CD4-positive, alpha-beta memory T cell (primary cell): Measurements from ENCODE around the gene COBL. TPM values are rescaled to one million over a fixed set of nuclear protein-coding genes. Genes with fewer than 3 reads are reported as not detected.

Source experiments
- CTCF ChIA-PET: fragments of 350-600 bp; sonication (Branson Sonifier 250); formaldehyde crosslinking; loops from one replicate; lab custom pipeline; 2021; ENCODE audit warnings: inconsistent platforms; ENCODE audit not compliant: partially characterized antibody; lab: Charles Lee
- POLR2A ChIA-PET: fragments of 350-600 bp; sonication (Branson Sonifier 250); formaldehyde crosslinking; loops from one replicate; lab custom pipeline; 2021; ENCODE audit not compliant: partially characterized antibody; lab: Charles Lee
- DNase-seq, 5 donors: peaks; one replicate each; pipeline versions ENCODE4 v3.0.0 to v3.0.0-alpha.2; 2020 to 2022; ENCODE audit warnings: mixed read lengths in 1 of 5
- H3K27ac ChIP-seq: one replicate; pipeline ENCODE4 v1.7.0; 2013; ENCODE audit warnings: low read depth, low read length
- H3K27me3 ChIP-seq: 2 replicates; pipeline ENCODE4 v1.7.0; 2013; ENCODE audit warnings: mild to moderate bottlenecking, low read length, moderate library complexity; ENCODE audit not compliant: insufficient read depth
- H3K36me3 ChIP-seq: 2 replicates; pipeline ENCODE4 v1.7.0; 2013; ENCODE audit warnings: mild to moderate bottlenecking, low read length, moderate library complexity; ENCODE audit not compliant: insufficient read depth
- H3K4me1 ChIP-seq: 2 replicates; pipeline ENCODE4 v1.7.0; 2013; ENCODE audit warnings: mild to moderate bottlenecking, low read length, moderate library complexity; ENCODE audit not compliant: insufficient read depth
- H3K4me3 ChIP-seq, 2 donors: one replicate each; pipeline ENCODE4 v1.7.0; 2013; ENCODE audit warnings: low read length in 2 of 2, mild to moderate bottlenecking in 1 of 2
- H3K9me3 ChIP-seq, 2 donors: one replicate each; pipeline ENCODE4 v1.7.0; 2013; ENCODE audit warnings: low read length in 2 of 2, control low read depth in 1 of 2; ENCODE audit not compliant: control insufficient read depth in 1 of 2
- H3K27ac Mint-ChIP-seq, 7 donors: one replicate each; pipeline ENCODE4 v1.8.0; 2020 to 2021; ENCODE audit warnings: mixed read lengths in 7 of 7, mild to moderate bottlenecking in 6 of 7, inconsistent platforms in 3 of 7, moderate library complexity in 3 of 7
- H3K27me3 Mint-ChIP-seq, 2 donors: one replicate each; pipeline ENCODE4 v1.8.0; 2020 to 2021; ENCODE audit warnings: mixed read lengths in 2 of 2
- H3K36me3 Mint-ChIP-seq, 2 donors: one replicate each; pipeline ENCODE4 v1.8.0; 2020 to 2021; ENCODE audit warnings: mixed read lengths in 2 of 2, inconsistent platforms in 1 of 2, mild to moderate bottlenecking in 1 of 2
- H3K4me1 Mint-ChIP-seq, 4 donors: one replicate each; pipeline ENCODE4 v1.8.0; 2020 to 2021; ENCODE audit warnings: mixed read lengths in 4 of 4, mild to moderate bottlenecking in 1 of 4
- H3K4me3 Mint-ChIP-seq, 8 donors: one replicate each; pipeline ENCODE4 v1.8.0; 2020 to 2021; ENCODE audit warnings: mixed read lengths in 8 of 8, mild to moderate bottlenecking in 7 of 8, moderate library complexity in 6 of 8, inconsistent platforms in 3 of 8
- H3K9me3 Mint-ChIP-seq, 8 donors: one replicate each; pipeline ENCODE4 v1.8.0; 2020 to 2021; ENCODE audit warnings: mixed read lengths in 8 of 8, mild to moderate bottlenecking in 5 of 8, inconsistent platforms in 3 of 8, moderate library complexity in 1 of 8
- intact Hi-C: fragments of 100-400 bp; cut with micrococcal nuclease; formaldehyde crosslinking; loops from one replicate; pipeline ENCODE4 v1.15.1; 2023
- polyA plus RNA-seq, 2 donors: library from polyadenylated mRNA; unstranded; fragments of 300-500 nt; fragmentation: Illumina TruSeq; gene quantifications; one replicate each; pipeline ENCODE4 v1.2.3, GENCODE V29; 2021
- total RNA-seq, 2 experiments: library from RNA; stranded (reverse); gene quantifications; one replicate each; pipeline ENCODE4 v1.2.3, GENCODE V29; 2021

COBL gene
- total and polyA plus RNA-seq, 4 experiments from 2014 or later = not detected

DNA sequence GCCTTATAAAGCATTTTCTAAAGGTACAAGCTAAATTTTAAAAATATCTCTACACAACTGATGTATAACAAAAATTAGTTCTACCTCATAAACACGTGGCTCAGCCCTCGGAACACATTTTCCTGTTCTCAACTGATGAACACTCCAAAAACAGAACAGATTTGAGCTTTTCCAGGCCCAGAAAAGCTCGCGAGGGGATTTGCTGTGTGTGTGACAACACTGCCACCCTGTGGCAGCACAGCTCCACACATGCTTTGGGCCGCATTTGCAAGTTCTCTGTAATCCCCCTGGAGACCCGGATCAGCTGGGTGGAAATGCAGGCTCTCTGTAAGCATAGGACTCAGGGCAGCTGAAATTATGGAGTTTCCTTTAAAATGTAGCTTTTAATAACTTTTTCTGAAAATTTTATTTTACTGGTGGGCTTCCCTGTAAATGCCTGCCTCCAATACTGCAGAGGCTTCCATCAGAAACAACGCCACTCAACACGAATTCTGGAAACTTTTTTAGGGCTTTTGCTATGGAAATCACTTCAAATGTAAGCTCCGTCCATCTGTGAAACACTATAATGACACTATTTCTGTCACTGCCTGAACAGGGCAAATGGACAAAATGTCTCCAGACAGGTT is 155.5 kb downstream of the COBL start:
- DNase-seq = peak; percentile 47 to 53 (median 49)
- Histone ChIP-seq H3K36me3 (no peaks in the 10 kb centered on the region), H3K4me3 (no peak overlapping the region), H3K27me3 (no peaks in the 10 kb centered on the region), H3K9me3 (no peaks in the 10 kb centered on the region), H3K4me1 (peaks cover 6% of the 10 kb centered on the region), H3K27ac (no peak overlapping the region)
- Mint-ChIP-seq H3K27ac (no peak overlapping the region), H3K4me1 (peaks cover 0 to 8% (median 1%) of the 10 kb centered on the region in 4 donors), H3K9me3 (peaks cover 0 to 2% (median 0%) of the 10 kb centered on the region in 8 donors), H3K27me3 (peaks cover 14 to 21% of the 10 kb centered on the region in 2 donors), H3K4me3 (no peak overlapping the region), H3K36me3 (no peaks in the 10 kb centered on the region)
- ChIA-PET POLR2A (interaction anchor here (0.5 to 0.7 kb wide), 2 partner anchors 430 to 775 kb away, joined by 3 read pairs; no protein-coding TSS in a partner anchor), CTCF (interaction anchor here (0.7 to 5.6 kb wide), 56 partner anchors 9 to 1183 kb away, joined by 3 to 89 read pairs (median 4); partner anchors contain the start of gene ZPBP)
- intact Hi-C loops = loop anchor here (1.0 to 5.0 kb wide), 6 partner anchors 379 to 1069 kb away; partner anchors contain the start of genes FIGNL1 and GRB10

DNA sequence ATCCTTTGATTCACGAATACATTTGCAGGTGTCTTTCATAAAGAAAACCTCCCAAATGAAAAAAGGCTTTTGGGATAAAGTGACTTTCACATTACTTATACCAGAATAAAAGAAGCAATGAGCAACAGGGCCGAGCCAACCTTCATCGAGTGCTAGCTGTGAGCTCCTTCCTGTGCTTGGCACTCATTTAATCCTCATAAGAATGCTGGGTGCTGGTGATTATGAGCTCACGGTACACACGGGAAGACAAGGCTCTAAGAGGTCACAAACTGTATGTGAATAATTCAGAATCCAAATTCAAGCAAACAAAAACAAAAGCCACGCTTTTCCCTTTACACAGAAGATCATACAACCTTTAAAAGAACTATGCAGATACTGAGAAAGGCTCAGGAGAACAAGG is 156.2 kb downstream of the COBL start:
- H3K4me1 Mint-ChIP-seq = peaks cover 0 to 8% (median 1%) of the 10 kb centered on the region in 4 donors
- intact Hi-C loops = loop anchor here (2.0 to 5.0 kb wide), 4 partner anchors 378 to 743 kb away; partner anchors contain the start of genes FIGNL1 and GRB10
- Histone ChIP-seq H3K9me3 (no peaks in the 10 kb centered on the region), H3K4me1 (peaks cover 6% of the 10 kb centered on the region), H3K36me3 (no peaks in the 10 kb centered on the region), H3K27me3 (no peaks in the 10 kb centered on the region), H3K27ac (no peak overlapping the region), H3K4me3 (no peak overlapping the region)
- peaks cover 16 to 19% of the 10 kb centered on the region in 2 donors for H3K27me3 Mint-ChIP-seq
- DNase-seq = no peak
- peaks cover 0 to 2% (median 0%) of the 10 kb centered on the region in 8 donors for H3K9me3 Mint-ChIP-seq
- CTCF ChIA-PET = interaction anchor here (0.7 to 5.6 kb wide), 46 partner anchors 8 to 1183 kb away, joined by 3 to 89 read pairs (median 4); partner anchors contain the start of gene ZPBP
- H3K4me3 Mint-ChIP-seq = no peak overlapping the region
- POLR2A ChIA-PET = interaction anchor here (0.5 kb wide), 1 partner anchor 429 kb away, joined by 3 read pairs; no protein-coding TSS in a partner anchor
- no peak overlapping the region for H3K27ac Mint-ChIP-seq
- no peaks in the 10 kb centered on the region for H3K36me3 Mint-ChIP-seq

DNA sequence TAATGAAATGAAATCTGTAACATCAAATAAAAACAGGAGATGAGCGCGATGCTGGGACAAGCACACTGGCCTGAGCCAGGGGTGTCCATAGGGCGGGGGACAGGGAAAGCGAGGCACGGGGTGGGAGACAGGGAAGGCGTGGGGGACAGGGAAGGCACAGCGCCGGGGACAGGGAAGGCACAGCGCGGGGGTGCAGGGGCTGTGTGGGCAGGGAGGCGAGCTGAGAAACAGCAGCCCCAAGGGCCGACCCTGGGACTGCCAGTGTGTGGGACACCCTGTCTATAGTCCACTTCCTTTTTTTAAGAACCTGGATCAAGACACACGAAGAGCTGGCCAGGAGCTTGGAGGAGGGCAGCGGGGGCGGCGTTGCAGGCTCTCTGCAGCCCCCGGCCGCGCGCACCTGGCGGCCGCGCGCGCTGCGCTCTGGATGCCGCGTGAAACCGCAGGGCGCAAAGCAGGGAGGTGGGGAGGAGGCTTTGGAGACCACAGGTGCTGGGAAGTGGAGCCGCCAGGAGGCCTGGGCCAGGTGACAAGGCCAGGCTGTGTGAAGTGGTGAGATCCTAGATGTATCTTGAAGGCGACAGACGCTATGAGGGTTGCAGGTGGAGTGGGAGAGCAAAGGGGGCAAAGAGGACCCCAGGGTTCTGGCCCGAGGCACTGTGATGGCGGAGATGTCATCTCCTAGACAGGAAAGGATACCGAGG is 157.7 kb downstream of the COBL start:
- no peaks in the 10 kb centered on the region for H3K27me3 ChIP-seq
- DNase-seq = no peak
- Mint-ChIP-seq H3K4me3 (no peak overlapping the region), H3K9me3 (no peaks in the 10 kb centered on the region), H3K4me1 (peaks cover 0 to 8% (median 1%) of the 10 kb centered on the region in 4 donors), H3K27me3 (peaks cover 9 to 14% of the 10 kb centered on the region in 2 donors), H3K27ac (no peak overlapping the region), H3K36me3 (no peaks in the 10 kb centered on the region)
- H3K4me3 ChIP-seq = no peak overlapping the region
- H3K9me3 ChIP-seq = no peaks in the 10 kb centered on the region
- H3K27ac ChIP-seq = no peak overlapping the region
- CTCF ChIA-PET = interaction anchor here (0.6 to 2.7 kb wide), 5 partner anchors 11 to 1066 kb away, joined by 3 to 16 read pairs (median 3); partner anchors contain the start of gene ZPBP
- POLR2A ChIA-PET = no interaction called here
- intact Hi-C loops = no loop called here
- H3K4me1 ChIP-seq = peaks cover 6% of the 10 kb centered on the region
- no peaks in the 10 kb centered on the region for H3K36me3 ChIP-seq

DNA sequence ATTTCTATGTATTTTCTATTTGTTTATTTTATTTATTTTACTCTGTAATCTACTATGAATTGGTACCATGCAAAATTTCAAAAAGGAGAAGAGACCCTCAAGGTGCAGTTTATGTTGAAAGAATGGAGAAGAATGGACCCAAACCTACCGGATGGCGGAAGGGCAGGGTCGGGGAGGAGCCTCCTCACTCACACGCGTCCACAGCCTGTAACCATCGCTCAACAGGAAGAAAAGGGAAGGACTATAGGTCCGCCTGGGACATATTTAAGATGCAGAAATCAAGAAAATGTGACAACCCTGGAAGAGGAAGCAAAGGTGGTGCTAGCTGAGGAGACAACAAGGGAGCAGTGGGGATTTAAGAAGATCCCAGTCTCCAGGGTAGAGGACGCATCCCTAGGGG is 158.4 kb downstream of the COBL start:
- no peaks in the 10 kb centered on the region for H3K36me3 ChIP-seq
- H3K36me3 Mint-ChIP-seq = no peaks in the 10 kb centered on the region
- peaks cover 0 to 8% (median 1%) of the 10 kb centered on the region in 4 donors for H3K4me1 Mint-ChIP-seq
- no peak for DNase-seq
- H3K27ac Mint-ChIP-seq = no peak overlapping the region
- CTCF ChIA-PET = interaction anchor here (1.4 to 1.9 kb wide), 3 partner anchors 10 to 1065 kb away, joined by 3 to 6 read pairs (median 3); partner anchors contain the start of gene ZPBP
- no peaks in the 10 kb centered on the region for H3K27me3 ChIP-seq
- H3K27ac ChIP-seq = no peak overlapping the region
- no peak overlapping the region for H3K4me3 Mint-ChIP-seq
- intact Hi-C loops = no loop called here
- H3K27me3 Mint-ChIP-seq = peaks cover 8 to 11% of the 10 kb centered on the region in 2 donors
- POLR2A ChIA-PET = no interaction called here
- H3K4me1 ChIP-seq = peaks cover 6% of the 10 kb centered on the region
- no peak overlapping the region for H3K4me3 ChIP-seq
- H3K9me3 Mint-ChIP-seq = no peaks in the 10 kb centered on the region
- no peaks in the 10 kb centered on the region for H3K9me3 ChIP-seq

DNA sequence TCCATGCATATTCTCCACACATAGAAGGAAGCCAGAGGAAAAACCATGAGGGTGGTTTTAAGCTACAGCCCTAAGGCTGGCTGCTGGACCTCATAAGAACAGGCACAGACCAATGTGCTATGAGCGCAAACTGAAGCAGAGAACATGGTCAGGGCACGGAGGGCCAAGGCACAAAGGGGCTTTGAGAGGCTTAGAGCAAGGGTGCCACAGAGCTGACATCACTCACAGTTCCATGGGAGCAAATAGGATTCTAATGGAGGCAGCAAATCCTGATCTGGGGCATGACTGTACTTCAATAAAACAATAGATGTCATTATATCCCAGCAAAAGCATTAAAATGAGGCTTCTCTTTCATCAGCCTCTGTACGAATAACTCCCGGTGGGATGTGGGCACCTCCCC is 162.4 kb downstream of the COBL start:
- H3K36me3 ChIP-seq = no peaks in the 10 kb centered on the region
- H3K27ac Mint-ChIP-seq = no peak overlapping the region
- H3K4me1 ChIP-seq = no peaks in the 10 kb centered on the region
- intact Hi-C loops = no loop called here
- H3K27me3 ChIP-seq = no peaks in the 10 kb centered on the region
- H3K27me3 Mint-ChIP-seq = peaks cover 10 to 14% of the 10 kb centered on the region in 2 donors
- ChIA-PET POLR2A (no interaction called here), CTCF (interaction anchor here (6.7 kb wide), 1 partner anchor 8 kb away, joined by 89 read pairs; no protein-coding TSS in a partner anchor)
- peaks cover 0 to 2% (median under 1%) of the 10 kb centered on the region in 8 donors for H3K9me3 Mint-ChIP-seq
- H3K4me1 Mint-ChIP-seq = no peaks in the 10 kb centered on the region
- H3K27ac ChIP-seq = no peak overlapping the region
- no peak for DNase-seq
- no peak overlapping the region for H3K4me3 ChIP-seq
- H3K36me3 Mint-ChIP-seq = no peaks in the 10 kb centered on the region
- no peak overlapping the region for H3K4me3 Mint-ChIP-seq
- no peaks in the 10 kb centered on the region for H3K9me3 ChIP-seq

DNA sequence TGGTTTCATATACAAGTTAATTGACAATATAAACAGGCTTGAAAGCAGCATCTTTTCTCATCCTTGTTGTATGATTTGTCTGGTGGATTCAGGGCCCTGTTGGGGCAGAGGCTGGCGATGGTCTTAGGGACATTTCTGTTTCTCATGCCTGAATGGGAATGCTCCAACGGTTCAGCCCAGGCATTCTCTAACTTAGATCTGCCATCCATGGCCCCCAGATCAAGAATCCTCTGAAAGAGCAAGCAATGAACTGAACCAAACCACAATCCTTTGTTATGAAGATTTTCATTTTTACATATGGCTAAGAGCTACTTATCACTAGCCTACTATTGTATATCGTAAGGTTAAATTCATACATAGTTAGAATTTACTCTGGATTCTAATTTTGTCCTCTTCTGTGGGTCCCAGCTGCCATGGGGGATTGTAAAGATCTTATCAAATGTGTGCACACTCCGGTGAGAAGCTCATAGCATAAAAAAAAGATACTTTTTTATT is 163.9 kb downstream of the COBL start:
- Mint-ChIP-seq H3K4me1 (no peaks in the 10 kb centered on the region), H3K27ac (no peak overlapping the region), H3K27me3 (peaks cover 10 to 12% of the 10 kb centered on the region in 2 donors), H3K9me3 (peaks cover 0 to 16% (median 9%) of the 10 kb centered on the region in 8 donors), H3K4me3 (no peak overlapping the region), H3K36me3 (no peaks in the 10 kb centered on the region)
- POLR2A ChIA-PET = no interaction called here
- Histone ChIP-seq H3K36me3 (no peaks in the 10 kb centered on the region), H3K4me1 (no peaks in the 10 kb centered on the region), H3K27ac (no peak overlapping the region), H3K4me3 (no peak overlapping the region), H3K27me3 (no peaks in the 10 kb centered on the region), H3K9me3 (no peaks in the 10 kb centered on the region)
- no peak for DNase-seq
- CTCF ChIA-PET = interaction anchor here (2.6 to 6.7 kb wide), 2 partner anchors 9 to 11 kb away, joined by 18 to 89 read pairs; no protein-coding TSS in a partner anchor
- intact Hi-C loops = no loop called here
